ENCODE measurements around the gene SLC16A12.
A peak's percentile ranks its signal among the peaks of the same experiment; 100 is the strongest.

Gene SLC16A12

GRCh38 chr10:89535171-89536012 is at the start of gene SLC16A12:
SLC16A12 (minus strand) TSS chr10:89535594; CDS start chr10:89462578, 73,016 bp downstream.
- no peak for DNase-seq

GRCh38 chr10:89582022-89582421 is 46.6 kb upstream of the SLC16A12 start:
- no peak for DNase-seq

DNA sequence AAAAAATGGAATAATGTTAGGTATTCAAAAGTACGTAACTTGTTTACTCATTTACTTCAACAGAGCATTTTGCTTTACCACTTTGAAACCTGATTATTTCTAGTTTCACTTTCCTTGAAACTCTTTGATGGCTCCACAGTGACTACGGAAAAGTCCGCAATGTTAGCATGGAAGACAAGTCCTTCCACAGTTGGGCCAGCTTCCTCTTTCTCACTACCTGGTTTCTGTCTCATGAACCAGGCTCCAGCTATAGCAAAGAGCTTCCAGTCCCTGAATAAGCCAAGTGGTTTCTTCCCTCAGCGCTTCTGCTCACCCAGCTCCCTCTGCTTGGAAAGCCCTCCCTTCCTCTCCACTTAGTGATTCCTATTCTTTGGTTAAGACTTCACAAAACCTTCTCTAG is 44.8 kb upstream of the SLC16A12 start:
- no peak for DNase-seq

- DNase-seq, result no peak
Observed at GRCh38 chr10:89576696-89577095, 41.3 kb upstream of the SLC16A12 start.

DNA sequence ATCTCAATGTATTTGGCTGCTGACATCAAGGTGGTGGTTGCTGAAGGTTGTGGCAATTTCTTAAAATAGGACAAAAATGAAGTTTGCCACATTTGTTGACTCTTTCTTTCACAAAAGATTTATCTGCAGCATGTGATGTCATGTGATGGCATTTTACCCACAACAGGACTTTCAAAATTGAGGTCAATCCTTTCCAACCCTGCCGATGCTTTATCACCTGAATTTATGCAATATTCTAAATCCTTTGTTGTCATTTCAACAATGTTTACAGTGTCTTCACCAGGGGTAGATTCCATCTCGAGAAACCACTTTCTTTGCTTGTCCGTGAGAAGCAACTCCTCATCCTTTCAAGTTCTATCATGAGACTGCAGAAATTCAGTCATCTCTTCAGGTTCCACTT is 40.6 kb upstream of the SLC16A12 start:
- no peak for DNase-seq

- no peak for DNase-seq
Observed at GRCh38 chr10:89575031-89575430, 39.6 kb upstream of the SLC16A12 start.

DNA sequence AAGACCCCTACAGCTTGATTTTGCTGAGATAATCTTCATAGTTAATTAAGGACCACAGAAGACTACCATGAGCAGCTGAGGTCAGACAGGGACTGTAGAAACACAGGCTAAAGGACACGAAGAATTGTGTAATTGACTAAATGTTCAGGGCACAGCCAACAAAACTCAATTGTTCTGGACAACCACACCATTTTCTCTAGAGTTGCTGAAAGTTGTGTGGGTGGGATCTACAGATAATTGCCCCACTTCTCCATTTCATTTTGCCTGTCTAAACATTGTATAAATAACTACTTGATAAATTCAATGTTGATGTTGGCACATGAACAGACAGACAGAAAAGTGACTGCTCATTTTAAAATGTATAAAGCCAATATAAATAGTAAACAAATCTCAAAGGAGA is 39.0 kb upstream of the SLC16A12 start:
- DNase-seq, result peak; percentile 27

DNA sequence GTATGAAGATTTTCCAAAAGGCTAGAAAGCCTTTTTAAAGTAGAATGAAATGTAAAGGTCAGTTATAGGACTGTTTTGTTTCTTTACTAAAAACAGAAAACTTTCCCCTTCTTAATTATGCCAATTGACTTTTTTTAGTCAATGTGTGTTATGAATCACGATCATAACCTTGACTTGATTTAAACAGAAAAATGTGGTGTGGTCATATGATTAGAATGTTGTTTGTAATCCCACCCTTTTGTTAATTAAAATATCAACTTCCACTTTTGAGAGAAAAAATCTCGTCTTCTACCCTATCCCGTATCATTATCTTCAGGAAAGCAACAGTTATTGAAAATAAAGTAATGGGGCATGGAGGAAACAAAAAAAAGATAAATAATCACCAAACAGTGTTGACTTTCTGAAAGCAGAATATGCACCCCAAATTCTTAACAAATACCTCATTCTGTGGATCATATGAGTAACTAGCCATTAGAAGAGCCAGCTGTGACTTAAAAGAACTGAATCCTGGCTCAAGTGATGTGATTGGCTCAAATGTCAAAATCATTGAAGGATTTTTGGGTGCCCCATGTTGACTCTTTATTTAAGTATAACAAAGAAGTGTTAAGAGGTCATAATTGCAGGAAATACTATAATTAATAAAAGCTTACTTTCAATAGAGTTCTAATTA is 32.3 kb upstream of the SLC16A12 start:
- no peak for DNase-seq

- no peak for DNase-seq
Observed at GRCh38 chr10:89566992-89567391, 31.6 kb upstream of the SLC16A12 start.

GRCh38 chr10:89566095-89566950 is 30.9 kb upstream of the SLC16A12 start:
- DNase-seq, result no peak

DNA sequence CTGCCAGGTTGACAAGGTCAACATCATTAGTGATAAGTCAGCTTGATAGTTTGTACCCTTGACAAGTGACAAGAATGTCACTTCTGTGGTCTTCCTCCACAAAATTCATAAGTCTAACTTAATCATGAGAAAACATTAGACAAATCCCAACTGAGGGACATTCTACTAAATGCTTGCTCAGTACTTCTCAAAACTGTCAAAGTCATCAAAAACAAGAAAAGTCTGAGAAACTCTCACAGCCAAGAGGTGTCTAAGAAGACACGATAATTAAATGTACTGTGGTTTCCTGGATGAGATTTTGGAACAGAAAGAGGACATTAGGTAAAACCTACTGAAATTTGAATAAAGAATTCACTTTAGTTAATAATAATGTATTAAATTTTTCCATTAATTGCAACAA is 29.8 kb upstream of the SLC16A12 start:
- DNase-seq, result no peak

DNA sequence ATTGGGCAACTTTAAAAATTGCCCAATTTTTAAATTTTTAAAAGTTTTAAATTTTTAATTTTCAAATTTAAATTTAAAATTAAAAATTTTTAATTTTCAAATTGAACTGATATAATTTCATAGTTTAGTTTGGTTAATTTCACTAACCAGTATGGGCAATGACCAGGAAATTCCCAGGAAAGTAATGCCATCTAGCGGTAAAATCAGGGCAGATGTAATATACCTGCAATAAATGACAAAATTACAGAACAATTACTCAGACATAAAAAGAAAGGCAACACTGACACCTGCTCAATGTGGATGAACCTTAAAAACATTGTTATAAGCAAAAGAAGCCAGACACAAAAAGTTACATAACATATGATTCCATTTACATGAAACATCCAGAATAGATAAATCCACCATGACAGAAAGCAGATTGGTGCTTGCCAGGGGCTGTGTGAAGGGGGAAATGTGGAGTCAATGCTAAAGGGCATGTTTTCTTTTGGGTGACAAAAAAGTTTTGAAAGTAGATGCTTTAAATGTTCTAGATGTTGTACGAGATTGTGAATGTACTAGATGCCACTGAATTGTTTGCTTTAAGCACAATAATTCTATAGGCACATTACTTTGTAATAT is 28.6 kb upstream of the SLC16A12 start:
- peak; percentile 78 for DNase-seq

DNA sequence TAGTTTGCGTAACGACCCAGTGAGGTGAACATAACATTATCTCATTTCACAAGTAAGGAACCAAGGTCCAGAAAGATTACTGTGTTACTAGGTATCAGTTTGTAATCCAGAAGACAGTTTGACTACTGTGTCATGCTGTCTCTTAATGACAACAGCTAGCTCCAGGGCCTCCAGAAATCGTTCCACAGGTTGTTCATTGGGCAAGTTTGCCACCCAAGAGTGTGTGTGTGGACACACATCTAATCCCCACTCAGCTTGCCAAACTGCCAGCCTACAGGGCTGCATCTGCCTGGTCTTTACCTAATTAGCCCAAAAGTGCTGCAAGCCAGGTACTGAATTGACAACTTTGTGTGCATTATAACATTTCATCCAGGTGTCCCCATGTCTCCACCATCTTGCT is 27.9 kb upstream of the SLC16A12 start:
- no peak for DNase-seq

DNA sequence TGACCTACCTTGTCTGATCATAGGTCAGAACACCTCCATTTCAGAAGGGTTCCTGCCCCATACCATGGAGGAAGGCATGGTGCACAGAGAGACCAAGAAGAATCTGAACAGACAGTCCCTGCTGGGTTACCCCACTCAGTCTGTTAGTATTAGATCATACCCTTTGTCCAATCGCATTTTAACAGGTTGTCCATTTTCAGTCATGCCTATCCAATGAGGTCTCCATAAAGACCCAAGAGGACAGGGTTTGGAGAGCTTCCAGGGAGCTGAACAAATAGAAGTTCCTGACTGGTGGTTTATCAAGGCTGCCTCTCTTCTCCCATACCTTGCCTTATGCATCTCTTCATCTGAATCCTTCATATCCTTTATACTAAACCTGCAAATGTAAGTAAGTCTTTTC is 21.2 kb upstream of the SLC16A12 start:
- DNase-seq, result no peak

GRCh38 chr10:89555688-89556445 is 20.5 kb upstream of the SLC16A12 start:
- peak; percentile 54 for DNase-seq

DNA sequence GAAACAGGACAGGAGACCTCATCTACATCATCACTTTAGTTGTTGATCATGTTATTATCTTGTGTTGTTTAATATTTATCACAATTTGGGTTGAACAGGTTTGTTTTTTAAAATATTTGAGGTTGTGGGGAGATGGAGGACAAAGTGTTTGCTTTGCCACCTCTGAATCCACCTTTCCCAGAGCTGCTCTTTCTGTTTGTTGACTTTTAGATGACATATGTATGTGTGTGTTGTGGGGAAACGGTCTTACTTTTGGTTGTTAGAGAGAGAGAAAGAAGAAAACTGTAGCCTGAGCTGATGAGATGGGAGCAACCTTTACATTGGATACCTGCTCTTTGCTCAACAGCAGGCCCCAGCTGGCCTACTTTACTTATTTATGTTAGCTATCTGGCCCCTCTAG is 19.0 kb upstream of the SLC16A12 start:
- no peak for DNase-seq

DNA sequence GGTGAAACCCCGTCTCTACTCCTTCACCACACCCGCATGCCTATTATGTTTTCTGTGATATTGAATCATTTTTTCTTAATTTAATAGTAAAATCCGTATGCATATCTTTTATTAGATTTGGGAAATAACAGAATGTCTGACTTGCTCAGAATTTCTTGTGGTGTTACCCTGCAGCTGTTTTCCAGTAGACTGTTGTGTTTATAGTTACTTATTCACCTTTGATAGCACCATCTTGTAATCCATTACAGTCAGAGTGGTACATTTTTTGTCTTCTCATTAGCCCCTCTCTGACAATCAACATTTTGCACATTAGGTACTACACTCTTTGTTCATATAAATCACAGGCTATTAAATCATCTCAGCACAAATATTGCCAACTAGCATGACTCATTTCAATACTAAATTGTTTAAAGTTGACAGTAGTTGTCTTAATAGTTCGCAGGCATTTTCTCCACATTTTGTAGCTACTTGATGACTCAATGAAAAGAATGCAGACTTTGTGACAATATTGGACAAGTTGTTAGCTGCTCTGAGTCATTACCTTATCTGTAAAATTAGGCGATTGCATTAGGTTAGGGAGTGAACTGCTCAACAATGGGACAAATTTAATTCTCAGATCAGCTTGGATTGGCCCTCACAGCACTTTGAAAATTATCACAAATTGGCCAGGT is 17.8 kb upstream of the SLC16A12 start:
- DNase-seq, result no peak

DNA sequence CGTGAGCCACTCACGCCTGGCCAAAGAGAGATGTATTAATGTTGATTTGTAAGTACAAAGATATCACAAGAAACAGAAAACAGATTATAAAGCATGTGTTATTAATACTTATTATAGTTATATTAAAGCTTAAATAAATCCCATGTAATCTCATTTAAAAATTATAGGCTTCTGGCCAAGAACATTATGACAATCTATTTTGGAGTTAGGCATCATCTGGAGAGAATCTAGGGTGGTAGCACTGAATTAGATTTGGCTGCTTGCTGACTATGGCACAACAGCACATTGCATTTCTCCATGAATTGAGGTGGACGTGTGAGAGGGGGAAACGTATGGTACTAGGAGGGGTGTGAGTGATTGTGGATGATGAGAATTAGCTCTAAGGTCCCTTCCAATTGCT is 16.8 kb upstream of the SLC16A12 start:
- no peak for DNase-seq

DNA sequence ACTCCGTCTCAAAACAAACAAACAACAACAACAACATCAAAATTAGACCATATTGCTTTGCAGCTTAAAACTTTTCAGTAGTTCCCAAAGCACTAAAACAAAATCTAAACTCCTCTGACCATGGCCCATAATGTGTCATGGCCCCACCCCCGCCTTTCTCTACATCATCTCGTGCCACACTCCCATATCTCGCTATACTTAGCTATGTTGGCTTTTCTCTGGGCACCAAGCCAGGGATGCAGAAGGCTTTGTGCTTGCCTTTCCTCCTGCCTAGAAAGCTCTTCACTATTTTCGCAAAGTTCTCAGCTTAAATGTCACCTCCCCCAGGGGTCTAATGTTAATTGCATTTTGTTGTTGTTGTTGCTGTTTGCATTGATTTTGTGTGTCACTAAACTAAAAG is 15.1 kb upstream of the SLC16A12 start:
- DNase-seq, result peak; percentile 52

DNA sequence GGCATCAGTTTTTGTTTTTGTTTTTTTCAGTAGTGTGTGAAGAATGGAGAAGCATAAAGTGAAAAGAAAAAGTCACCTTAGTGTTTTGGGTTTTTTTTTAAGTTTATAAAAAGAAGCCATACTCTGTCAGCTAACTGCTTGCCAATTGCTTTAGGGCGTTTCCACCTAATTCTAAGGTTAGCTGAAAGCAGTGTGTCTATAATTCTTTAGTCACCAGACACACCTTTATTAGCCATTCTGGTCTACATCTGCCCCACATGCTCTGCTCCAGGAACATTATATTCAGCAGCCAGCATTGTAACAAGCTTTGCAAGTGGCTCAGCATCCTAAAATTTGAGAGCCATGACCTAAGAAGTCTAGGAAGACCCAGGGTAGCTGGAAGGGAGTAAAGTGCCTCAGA is 14.1 kb upstream of the SLC16A12 start:
- DNase-seq, result no peak

DNA sequence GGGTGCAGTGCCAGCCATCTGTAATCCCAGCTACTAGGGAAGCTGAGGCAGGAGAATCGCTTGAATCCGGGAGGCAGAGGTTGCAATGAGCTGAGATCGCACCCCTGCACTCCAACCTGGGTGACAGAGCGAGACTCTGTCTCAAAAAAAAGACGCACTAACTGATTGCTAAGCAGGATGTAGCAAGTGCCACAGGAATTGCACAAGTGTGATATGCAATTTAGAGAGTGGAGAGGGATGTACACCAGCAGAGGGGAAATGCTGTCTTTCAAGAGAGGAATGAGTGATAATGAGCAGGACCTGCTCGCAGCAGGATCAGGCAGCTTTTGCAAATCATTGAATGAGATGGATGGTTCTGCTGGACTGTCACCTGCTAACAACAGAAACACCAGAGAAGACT is 13.3 kb upstream of the SLC16A12 start:
- no peak for DNase-seq

Data from OCI-M1 (cell line).